ENCODE results near the gene TGIF2LX.
"Not testable (repeated sequence)": the region's sequence is repeated elsewhere in the genome, so short reads cannot be mapped to it uniquely, and the experiment has no call there.

Gene TGIF2LX

GRCh38 chrX:89921665-89922064, at the start of gene TGIF2LX:
TGIF2LX (plus strand) TSS chrX:89921908; CDS start chrX:89922086, 178 bp downstream.
- H3K27me3 ChIP-seq (ENCODE audit: control insufficient read depth, insufficient read depth, low read length); H3K36me3 ChIP-seq (ENCODE audit: control insufficient read depth, insufficient read depth, low read length); H3K4me3 ChIP-seq (ENCODE audit: low read length); H3K9ac ChIP-seq (ENCODE audit: low read length); H3K4me1 ChIP-seq (ENCODE audit: control insufficient read depth, insufficient read depth, low read length); H3K27ac ChIP-seq (ENCODE audit: low read depth, low read length): not testable (repeated sequence)

GRCh38 chrX:89922338-89922934, 728 bp downstream of the TGIF2LX start:
- H3K4me3 ChIP-seq (ENCODE audit: low read length); H3K27me3 ChIP-seq (ENCODE audit: control insufficient read depth, insufficient read depth, low read length); H3K9ac ChIP-seq (ENCODE audit: low read length); H3K27ac ChIP-seq (ENCODE audit: low read depth, low read length); H3K36me3 ChIP-seq (ENCODE audit: control insufficient read depth, insufficient read depth, low read length); H3K4me1 ChIP-seq (ENCODE audit: control insufficient read depth, insufficient read depth, low read length): not testable (repeated sequence)

- not testable (repeated sequence) for H3K27ac ChIP-seq (ENCODE audit: low read depth, low read length); H3K36me3 ChIP-seq (ENCODE audit: control insufficient read depth, insufficient read depth, low read length); H3K27me3 ChIP-seq (ENCODE audit: control insufficient read depth, insufficient read depth, low read length); H3K9ac ChIP-seq (ENCODE audit: low read length); H3K4me3 ChIP-seq (ENCODE audit: low read length); H3K4me1 ChIP-seq (ENCODE audit: control insufficient read depth, insufficient read depth, low read length)
Measured at GRCh38 chrX:89943077-89943476, 21.4 kb downstream of the TGIF2LX start.

GRCh38 chrX:89965588-89965987, 43.9 kb downstream of the TGIF2LX start:
- H3K36me3 ChIP-seq (ENCODE audit: control insufficient read depth, insufficient read depth, low read length); H3K4me1 ChIP-seq (ENCODE audit: control insufficient read depth, insufficient read depth, low read length); H3K27ac ChIP-seq (ENCODE audit: low read depth, low read length); H3K4me3 ChIP-seq (ENCODE audit: low read length); H3K27me3 ChIP-seq (ENCODE audit: control insufficient read depth, insufficient read depth, low read length); H3K9ac ChIP-seq (ENCODE audit: low read length): not testable (repeated sequence)

All from rectal smooth muscle tissue (tissue), 1 donor.